Measurements from ENCODE around the gene SLC38A10.

DNA sequence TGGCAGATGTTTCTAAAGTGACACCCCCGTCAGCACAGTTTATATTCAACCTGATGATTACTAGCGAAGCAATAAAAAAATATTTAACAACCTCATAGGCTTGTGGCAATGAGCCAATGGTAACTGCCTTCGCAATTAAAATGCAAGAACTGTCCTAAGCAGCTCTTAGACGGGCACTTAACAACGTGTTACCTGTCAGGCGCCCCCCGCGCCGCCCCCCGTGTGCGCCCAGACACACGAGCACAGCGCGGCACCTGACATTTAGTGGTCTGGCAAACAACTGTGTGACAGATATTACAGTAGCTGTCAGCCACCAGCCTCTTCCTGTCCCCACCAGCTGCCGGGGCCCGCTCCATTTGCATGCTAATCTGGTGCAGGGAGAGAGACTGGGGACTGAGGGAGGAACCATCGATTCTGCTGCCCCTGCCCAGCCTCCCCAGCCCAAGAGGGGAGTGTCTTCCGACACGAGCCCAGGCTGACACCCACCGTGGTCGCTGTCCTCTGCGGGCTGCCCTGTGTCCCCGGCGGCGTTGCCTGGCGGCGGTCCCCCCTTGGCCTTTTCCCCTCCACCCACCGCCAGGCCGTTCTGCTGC lies 43.3 kb downstream of the SLC38A10 start:
- TF ChIP-seq POLR2A (IDR thresholded peaks at IDR 0.05) (no peak), CTCF (IDR thresholded peaks at IDR 0.05) (no peak)
